GM10248 (cell line): ENCODE measurements around the gene RUBCN.

Experiments used
- CTCF ChIA-PET: fragments of 300-600 bp; sonication (Branson Sonifier 250); formaldehyde crosslinking; extraction: SDS; loops from one replicate; lab custom pipeline; 2021; ENCODE audit warnings: antibody characterized with exemption; lab: Yijun Ruan, JAX
- POLR2A ChIA-PET: fragments of 350-650 bp; sonication (Branson Sonifier 250); formaldehyde crosslinking; extraction: SDS; loops from one replicate; lab custom pipeline; 2020; ENCODE audit warnings: antibody characterized with exemption; lab: Yijun Ruan, JAX
- DNase-seq: peaks from one replicate; pipeline ENCODE4 v3.0.0; 2012; ENCODE audit errors: extremely low spot score
- CTCF ChIP-seq: IDR thresholded peaks from 2 replicates; pipeline ENCODE4 v1.5.1; 2012; ENCODE audit warnings: mild to moderate bottlenecking, low read depth; ENCODE audit errors: extremely low read depth, missing control alignments, control extremely low read depth

RUBCN gene

GRCh38 chr3:197756704-197757103, 20.0 kb upstream of the RUBCN start:
- DNase-seq, result no peak
- ChIA-PET POLR2A (no interaction called here), CTCF (interaction anchor here (0.7 to 0.9 kb wide), 3 partner anchors 20 to 65 kb away, joined by 3 to 5 read pairs (median 3); no protein-coding TSS in a partner anchor)
- no peak for TF ChIP-seq CTCF

DNA sequence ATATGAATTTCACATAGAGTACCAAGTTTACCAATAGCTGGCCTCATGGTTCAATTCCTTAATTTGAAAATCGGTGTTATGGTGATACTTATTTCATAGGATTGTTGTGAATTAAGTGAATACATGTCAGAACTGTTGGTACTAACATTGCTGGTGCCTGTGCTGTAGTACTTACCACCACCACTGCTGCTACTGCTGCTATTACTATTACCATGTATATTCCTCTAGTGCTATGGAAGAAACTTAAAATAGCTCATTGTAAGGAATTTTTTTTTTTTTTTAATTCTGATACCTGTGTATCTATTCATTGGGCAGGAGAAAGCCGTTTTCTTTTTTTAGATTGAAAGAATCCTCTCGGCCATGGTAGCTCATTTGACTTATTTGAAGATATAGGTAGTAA, 16.6 kb upstream of the RUBCN start:
- no peak for TF ChIP-seq CTCF
- POLR2A ChIA-PET, result no interaction called here
- no peak for DNase-seq
- CTCF ChIA-PET, result interaction anchor here (0.8 to 1.6 kb wide), 5 partner anchors 11 to 49 kb away, joined by 3 to 4 read pairs (median 3); no protein-coding TSS in a partner anchor

GRCh38 chr3:197752107-197752506, 15.4 kb upstream of the RUBCN start:
- POLR2A ChIA-PET, result no interaction called here
- CTCF ChIA-PET, result no interaction called here
- no peak for TF ChIP-seq CTCF
- no peak for DNase-seq

- no peak for TF ChIP-seq CTCF
- DNase-seq, result no peak
- CTCF ChIA-PET, result interaction anchor here (1.0 to 1.8 kb wide), 4 partner anchors 13 to 40 kb away, joined by 4 to 5 read pairs (median 4); no protein-coding TSS in a partner anchor
- POLR2A ChIA-PET, result interaction anchor here (0.6 kb wide), 1 partner anchor 201 kb away, joined by 5 read pairs; no protein-coding TSS in a partner anchor
Measured at GRCh38 chr3:197750858-197751737, 14.4 kb upstream of the RUBCN start.

DNA sequence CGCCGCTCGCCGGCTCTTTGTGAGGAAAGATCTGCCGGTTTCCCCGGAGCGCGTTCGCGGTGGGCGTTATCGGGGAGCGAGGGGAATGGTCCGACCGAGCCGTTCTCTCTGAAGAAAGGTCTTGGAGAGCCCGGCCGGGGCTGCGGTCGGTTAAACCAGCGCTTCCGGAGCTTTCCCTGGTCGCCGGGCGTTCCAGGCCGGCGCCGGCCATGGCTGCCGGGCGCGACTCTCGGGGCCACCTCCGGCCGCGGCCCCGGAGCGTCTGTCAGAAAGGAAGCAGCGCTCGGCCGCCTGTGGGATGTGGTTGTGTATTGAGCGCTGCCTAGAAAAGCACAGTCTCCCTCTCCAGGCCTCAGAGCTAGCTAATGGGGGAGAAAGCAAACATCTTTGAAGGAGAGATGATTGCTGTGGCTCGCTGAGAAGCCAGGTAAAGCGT, 13.7 kb upstream of the RUBCN start:
- ChIA-PET POLR2A (no interaction called here), CTCF (interaction anchor here (1.0 to 1.8 kb wide), 4 partner anchors 12 to 40 kb away, joined by 4 to 5 read pairs (median 4); no protein-coding TSS in a partner anchor)
- TF ChIP-seq CTCF, result no peak
- DNase-seq, result peak; percentile 75

- CTCF ChIA-PET, result interaction anchor here (1.0 to 1.8 kb wide), 12 partner anchors 10 to 151 kb away, joined by 3 to 5 read pairs (median 4); partner anchors contain the start of gene RUBCN
- DNase-seq, result peak; percentile 92
- TF ChIP-seq CTCF, result peak; percentile 77
- POLR2A ChIA-PET, result interaction anchor here (0.5 to 1.5 kb wide), 3 partner anchors 12 to 208 kb away, joined by 3 to 6 read pairs (median 5); partner anchors contain the start of gene RUBCN
Measured at GRCh38 chr3:197749601-197750395, 13.1 kb upstream of the RUBCN start, which contains the start of gene FYTTD1. TSS of gene FYTTD1 (plus strand) at chr3:197749883. CDS start at chr3:197749972, 89 bp downstream.
